Central memory CD8-positive, alpha-beta T cell (primary cell): ENCODE measurements around the gene RIMBP2.
"Not testable (repeated sequence)": the region's sequence is repeated elsewhere in the genome, so short reads cannot be mapped to it uniquely, and the experiment has no call there.

Experiments used
- ATAC-seq: fragments of 150-1000 bp; cut with Tn5 transposase; replicated peaks from 2 replicates; pipeline ENCODE4 v1.10.0; 2022; ENCODE audit warnings: mild to moderate bottlenecking, moderate FRiP score, moderate number of reproducible peaks; ENCODE audit not compliant: poor library complexity, severe bottlenecking; ENCODE audit errors: extremely low read depth
- DNase-seq, 2 donors: peaks; one replicate each; pipeline ENCODE4 v3.0.0; 2021; ENCODE audit warnings: low spot score in 2 of 2
- H3K27ac Mint-ChIP-seq: one replicate; pipeline ENCODE4 v1.8.0; 2022; ENCODE audit warnings: low read depth, mild to moderate bottlenecking, moderate library complexity, mixed read lengths
- H3K27me3 Mint-ChIP-seq: one replicate; pipeline ENCODE4 v1.8.0; 2022; ENCODE audit warnings: mixed read lengths
- H3K36me3 Mint-ChIP-seq: one replicate; pipeline ENCODE4 v1.8.0; 2022; ENCODE audit warnings: mild to moderate bottlenecking, moderate library complexity, mixed read lengths; ENCODE audit not compliant: insufficient read depth
- H3K4me1 Mint-ChIP-seq: one replicate; pipeline ENCODE4 v1.8.0; 2022; ENCODE audit warnings: mixed read lengths
- H3K4me3 Mint-ChIP-seq: one replicate; pipeline ENCODE4 v1.8.0; 2022; ENCODE audit warnings: mild to moderate bottlenecking, moderate library complexity, mixed read lengths
- H3K9me3 Mint-ChIP-seq: one replicate; pipeline ENCODE4 v1.8.0; 2022; ENCODE audit warnings: mixed read lengths

Gene RIMBP2

DNA sequence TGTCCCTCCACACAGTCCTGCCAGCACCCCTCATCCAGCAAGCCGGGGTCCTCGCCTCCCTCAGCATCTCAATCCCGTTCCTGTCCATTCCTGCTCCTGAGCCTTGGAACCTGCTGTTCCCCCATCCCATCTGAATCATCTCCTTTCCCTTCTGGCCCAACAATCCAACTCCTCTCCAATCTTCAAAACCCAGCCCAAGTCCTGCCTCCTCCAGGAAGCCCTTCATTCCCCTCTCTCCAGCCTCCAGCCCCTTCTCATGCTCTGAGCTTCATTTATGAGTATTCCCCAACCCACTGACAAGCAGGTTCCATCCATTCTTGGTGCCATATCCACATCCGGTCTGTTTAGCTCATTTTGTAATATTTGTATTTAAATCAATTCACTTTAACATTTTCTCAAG, 128.1 kb downstream of the RIMBP2 start:
- Mint-ChIP-seq H3K4me3 (no peak overlapping the region), H3K36me3 (no peaks in the 10 kb centered on the region), H3K9me3 (peaks cover 7% of the 10 kb centered on the region), H3K4me1 (no peaks in the 10 kb centered on the region), H3K27me3 (peaks cover 8% of the 10 kb centered on the region), H3K27ac (no peak overlapping the region)
- no peak for ATAC-seq
- no peak for DNase-seq

- H3K4me1 Mint-ChIP-seq, DNase-seq, ATAC-seq, H3K27me3 Mint-ChIP-seq, H3K9me3 Mint-ChIP-seq, H3K27ac Mint-ChIP-seq, H3K36me3 Mint-ChIP-seq, H3K4me3 Mint-ChIP-seq: not testable (repeated sequence)
Observed at GRCh38 chr12:130584475-130584874, 131.6 kb downstream of the RIMBP2 start.

GRCh38 chr12:130583800-130584199, 132.3 kb downstream of the RIMBP2 start:
- H3K27ac Mint-ChIP-seq, result no peak overlapping the region
- peaks cover 7% of the 10 kb centered on the region for H3K9me3 Mint-ChIP-seq
- DNase-seq, result no peak
- H3K4me3 Mint-ChIP-seq, result no peak overlapping the region
- H3K36me3 Mint-ChIP-seq, result no peaks in the 10 kb centered on the region
- H3K27me3 Mint-ChIP-seq, result peaks cover 8% of the 10 kb centered on the region
- H3K4me1 Mint-ChIP-seq, result no peaks in the 10 kb centered on the region
- no peak for ATAC-seq

- ATAC-seq, result no peak
- H3K4me3 Mint-ChIP-seq, result no peak overlapping the region
- no peaks in the 10 kb centered on the region for H3K4me1 Mint-ChIP-seq
- H3K27ac Mint-ChIP-seq, result no peak overlapping the region
- DNase-seq, result no peak
- peaks cover 6% of the 10 kb centered on the region for H3K9me3 Mint-ChIP-seq
- H3K36me3 Mint-ChIP-seq, result no peaks in the 10 kb centered on the region
- H3K27me3 Mint-ChIP-seq, result peaks cover 6% of the 10 kb centered on the region
Observed at GRCh38 chr12:130583317-130583716, 132.8 kb downstream of the RIMBP2 start.

DNA sequence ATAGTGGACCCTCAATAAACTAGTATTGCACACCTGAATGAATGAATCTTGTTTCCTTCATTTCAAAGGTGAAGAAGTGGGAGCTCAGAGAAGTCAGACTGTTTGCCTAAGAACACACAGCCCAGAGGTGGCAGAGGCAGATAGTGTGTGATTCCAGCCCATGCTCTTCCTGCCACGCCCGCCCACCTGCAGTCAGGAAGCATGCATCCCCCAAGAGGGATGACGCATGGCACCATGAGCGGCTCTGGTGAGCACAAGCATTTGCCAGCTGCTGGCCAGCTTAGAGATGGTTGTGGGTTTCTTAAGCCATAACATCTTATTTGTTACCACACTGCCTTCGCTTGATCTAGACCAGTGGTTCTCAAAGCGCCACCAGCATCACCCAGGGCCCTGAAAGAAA, 133.8 kb downstream of the RIMBP2 start:
- Mint-ChIP-seq H3K4me3 (no peak overlapping the region), H3K27me3 (no peaks in the 10 kb centered on the region), H3K27ac (no peak overlapping the region), H3K4me1 (no peaks in the 10 kb centered on the region), H3K9me3 (no peaks in the 10 kb centered on the region), H3K36me3 (no peaks in the 10 kb centered on the region)
- ATAC-seq, result no peak
- no peak for DNase-seq

GRCh38 chr12:130581782-130582181, 134.3 kb downstream of the RIMBP2 start:
- H3K4me1 Mint-ChIP-seq, result no peaks in the 10 kb centered on the region
- no peak for ATAC-seq
- H3K4me3 Mint-ChIP-seq, result no peak overlapping the region
- no peaks in the 10 kb centered on the region for H3K9me3 Mint-ChIP-seq
- H3K27ac Mint-ChIP-seq, result no peak overlapping the region
- H3K36me3 Mint-ChIP-seq, result no peaks in the 10 kb centered on the region
- DNase-seq, result no peak
- H3K27me3 Mint-ChIP-seq, result no peaks in the 10 kb centered on the region

GRCh38 chr12:130579231-130579630, 136.9 kb downstream of the RIMBP2 start:
- Mint-ChIP-seq H3K4me1 (no peaks in the 10 kb centered on the region), H3K27me3 (no peaks in the 10 kb centered on the region), H3K36me3 (no peaks in the 10 kb centered on the region), H3K9me3 (no peaks in the 10 kb centered on the region), H3K27ac (no peak overlapping the region), H3K4me3 (no peak overlapping the region)
- DNase-seq, result no peak
- no peak for ATAC-seq

DNA sequence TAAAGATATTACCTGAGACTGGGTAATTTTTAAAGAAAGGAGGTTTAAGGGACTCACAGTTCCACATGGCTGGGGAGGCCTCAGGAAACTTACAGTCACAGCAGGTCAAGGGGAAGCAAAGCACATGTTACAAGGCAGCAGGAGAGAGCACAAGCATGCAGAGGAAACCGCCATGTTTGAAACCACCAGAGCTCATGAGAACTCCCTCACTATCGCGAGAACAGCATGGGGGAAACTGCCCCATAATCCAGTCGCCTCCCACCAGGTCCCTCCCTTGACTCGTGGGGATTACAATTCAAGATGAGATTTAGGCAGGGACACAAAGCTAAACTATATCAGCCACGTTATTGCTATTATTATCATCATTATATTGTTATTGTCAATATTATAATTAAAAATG, 138.7 kb downstream of the RIMBP2 start:
- Mint-ChIP-seq H3K27ac (no peak overlapping the region), H3K4me3 (no peak overlapping the region), H3K27me3 (no peaks in the 10 kb centered on the region), H3K36me3 (no peaks in the 10 kb centered on the region), H3K4me1 (no peaks in the 10 kb centered on the region), H3K9me3 (no peaks in the 10 kb centered on the region)
- no peak for ATAC-seq
- DNase-seq, result no peak

- H3K9me3 Mint-ChIP-seq, result no peaks in the 10 kb centered on the region
- no peak for ATAC-seq
Observed at GRCh38 chr12:130576371-130576816, 139.7 kb downstream of the RIMBP2 start.

GRCh38 chr12:130574402-130574801, 141.7 kb downstream of the RIMBP2 start:
- Mint-ChIP-seq H3K36me3 (no peaks in the 10 kb centered on the region), H3K4me1 (no peaks in the 10 kb centered on the region), H3K27me3 (no peaks in the 10 kb centered on the region), H3K27ac (no peak overlapping the region), H3K9me3 (no peaks in the 10 kb centered on the region), H3K4me3 (no peak overlapping the region)
- ATAC-seq (no peak), DNase-seq (no peak)

More at GRCh38 chr12:130576371-130576816, 139.7 kb downstream of the RIMBP2 start:
- Mint-ChIP-seq H3K4me1 (no peaks in the 10 kb centered on the region), H3K27ac (no peak overlapping the region), H3K27me3 (no peaks in the 10 kb centered on the region), H3K4me3 (no peak overlapping the region), H3K36me3 (no peaks in the 10 kb centered on the region)
- no peak for DNase-seq

- Mint-ChIP-seq H3K27me3 (no peaks in the 10 kb centered on the region), H3K9me3 (no peaks in the 10 kb centered on the region), H3K36me3 (no peaks in the 10 kb centered on the region), H3K27ac (no peak overlapping the region), H3K4me1 (no peaks in the 10 kb centered on the region), H3K4me3 (no peak overlapping the region)
- ATAC-seq (no peak), DNase-seq (no peak)
Observed at GRCh38 chr12:130573766-130574165, 142.3 kb downstream of the RIMBP2 start.

GRCh38 chr12:130573235-130573634, 142.9 kb downstream of the RIMBP2 start:
- Mint-ChIP-seq H3K27ac (no peak overlapping the region), H3K36me3 (no peaks in the 10 kb centered on the region), H3K27me3 (no peaks in the 10 kb centered on the region), H3K9me3 (no peaks in the 10 kb centered on the region), H3K4me1 (no peaks in the 10 kb centered on the region), H3K4me3 (no peak overlapping the region)
- ATAC-seq (no peak), DNase-seq (no peak)

- Mint-ChIP-seq H3K4me3 (no peak overlapping the region), H3K9me3 (no peaks in the 10 kb centered on the region), H3K27me3 (no peaks in the 10 kb centered on the region), H3K27ac (no peak overlapping the region), H3K4me1 (no peaks in the 10 kb centered on the region), H3K36me3 (no peaks in the 10 kb centered on the region)
- ATAC-seq (no peak), DNase-seq (no peak)
Observed at GRCh38 chr12:130572553-130572952, 143.5 kb downstream of the RIMBP2 start.

- H3K4me1 Mint-ChIP-seq, result no peaks in the 10 kb centered on the region
- no peak overlapping the region for H3K4me3 Mint-ChIP-seq
- DNase-seq (no peak), ATAC-seq (no peak)
- no peaks in the 10 kb centered on the region for H3K9me3 Mint-ChIP-seq
- no peak overlapping the region for H3K27ac Mint-ChIP-seq
- H3K36me3 Mint-ChIP-seq, result no peaks in the 10 kb centered on the region
- no peaks in the 10 kb centered on the region for H3K27me3 Mint-ChIP-seq
Observed at GRCh38 chr12:130571734-130572133, 144.4 kb downstream of the RIMBP2 start.
